GM23338 (cell line): ENCODE results near the gene C14orf119.

Experiments
- CREB1 ChIP-seq: fragments of 250-450 bp; sonication (Bioruptor Pico); IDR thresholded peaks from 2 replicates; pipeline ENCODE4 v1.5.0; 2020; ENCODE audit warnings: low read depth, mild to moderate bottlenecking, moderate library complexity
- CTCF ChIP-seq, 2 experiments: fragments of 200-600 bp in 1 of 2; sonication (generic) in 1 of 2; conservative IDR thresholded peaks; 2 replicates each; pipeline versions ENCODE4 v1.5.1 to v1.6.1; 2016 to 2017; ENCODE audit warnings: antibody characterized with exemption in 2 of 2, low read depth in 2 of 2, mild to moderate bottlenecking in 2 of 2, moderate library complexity in 1 of 2
- ETS1 ChIP-seq: IDR thresholded peaks from 2 replicates; pipeline ENCODE4 v1.6.1; 2016; ENCODE audit warnings: antibody characterized with exemption
- EZH2 ChIP-seq: fragments of 200-600 bp; sonication (generic); IDR thresholded peaks from one replicate; pipeline ENCODE4 v1.8.0; 2017; ENCODE audit warnings: antibody characterized with exemption, mild to moderate bottlenecking, low read depth; ENCODE audit not compliant: unreplicated experiment
- EZH2phosphoT487 ChIP-seq: fragments of 200-600 bp; sonication (generic); IDR thresholded peaks from one replicate; pipeline ENCODE4 v1.8.1; 2018; ENCODE audit warnings: antibody characterized with exemption; ENCODE audit not compliant: unreplicated experiment
- JUNB ChIP-seq: IDR thresholded peaks from one replicate; pipeline ENCODE4 v1.6.1; 2016; ENCODE audit warnings: antibody characterized with exemption; ENCODE audit not compliant: unreplicated experiment
- POLR2AphosphoS5 ChIP-seq: IDR thresholded peaks from 2 replicates; pipeline ENCODE4 v1.6.1; 2016; ENCODE audit warnings: antibody characterized with exemption, low read depth
- REST ChIP-seq: IDR thresholded peaks from one replicate; pipeline ENCODE4 v1.6.1; 2018; ENCODE audit warnings: antibody characterized with exemption; ENCODE audit not compliant: unreplicated experiment
- STAT1 ChIP-seq: IDR thresholded peaks from one replicate; pipeline ENCODE4 v1.6.1; 2016; ENCODE audit warnings: antibody characterized with exemption; ENCODE audit not compliant: unreplicated experiment

- TF ChIP-seq REST (no peak), CTCF (conservative IDR thresholded peaks at IDR 0.05; ENCODE audit: low read depth in 2 of 2) (no peak), STAT1 (no peak), EZH2 (no peak), EZH2phosphoT487 (no peak), POLR2AphosphoS5 (no peak), CREB1 (CRISPR knock-in tag) (no peak), JUNB (no peak), ETS1 (no peak)
Observed at GRCh38 chr14:23137813-23138535, 42.7 kb downstream of the C14orf119 start.
